ENCODE measurements around the gene CLCA1.

The CLCA1 gene, protein sequence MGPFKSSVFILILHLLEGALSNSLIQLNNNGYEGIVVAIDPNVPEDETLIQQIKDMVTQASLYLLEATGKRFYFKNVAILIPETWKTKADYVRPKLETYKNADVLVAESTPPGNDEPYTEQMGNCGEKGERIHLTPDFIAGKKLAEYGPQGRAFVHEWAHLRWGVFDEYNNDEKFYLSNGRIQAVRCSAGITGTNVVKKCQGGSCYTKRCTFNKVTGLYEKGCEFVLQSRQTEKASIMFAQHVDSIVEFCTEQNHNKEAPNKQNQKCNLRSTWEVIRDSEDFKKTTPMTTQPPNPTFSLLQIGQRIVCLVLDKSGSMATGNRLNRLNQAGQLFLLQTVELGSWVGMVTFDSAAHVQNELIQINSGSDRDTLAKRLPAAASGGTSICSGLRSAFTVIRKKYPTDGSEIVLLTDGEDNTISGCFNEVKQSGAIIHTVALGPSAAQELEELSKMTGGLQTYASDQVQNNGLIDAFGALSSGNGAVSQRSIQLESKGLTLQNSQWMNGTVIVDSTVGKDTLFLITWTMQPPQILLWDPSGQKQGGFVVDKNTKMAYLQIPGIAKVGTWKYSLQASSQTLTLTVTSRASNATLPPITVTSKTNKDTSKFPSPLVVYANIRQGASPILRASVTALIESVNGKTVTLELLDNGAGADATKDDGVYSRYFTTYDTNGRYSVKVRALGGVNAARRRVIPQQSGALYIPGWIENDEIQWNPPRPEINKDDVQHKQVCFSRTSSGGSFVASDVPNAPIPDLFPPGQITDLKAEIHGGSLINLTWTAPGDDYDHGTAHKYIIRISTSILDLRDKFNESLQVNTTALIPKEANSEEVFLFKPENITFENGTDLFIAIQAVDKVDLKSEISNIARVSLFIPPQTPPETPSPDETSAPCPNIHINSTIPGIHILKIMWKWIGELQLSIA

DNA sequence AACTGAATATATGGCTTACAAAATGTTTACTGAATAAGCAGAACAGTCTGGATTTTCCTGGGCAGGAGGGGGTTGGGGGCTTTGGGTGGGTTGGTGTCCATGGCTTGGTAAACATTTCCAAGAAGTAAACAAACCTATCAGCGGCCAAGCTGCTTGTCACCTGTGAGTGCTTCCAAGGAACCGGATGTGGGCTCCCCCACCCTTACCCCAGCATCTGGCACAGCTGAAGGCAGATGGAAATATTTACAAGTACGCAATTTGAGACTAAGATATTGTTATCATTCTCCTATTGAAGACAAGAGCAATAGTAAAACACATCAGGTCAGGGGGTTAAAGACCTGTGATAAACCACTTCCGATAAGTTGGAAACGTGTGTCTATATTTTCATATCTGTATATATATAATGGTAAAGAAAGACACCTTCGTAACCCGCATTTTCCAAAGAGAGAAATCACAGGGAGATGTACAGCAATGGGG lies at the start of gene CLCA1:
Gene CLCA1 (plus strand): TSS at position 427 of the 477 bp plus-strand sequence. CDS start 45 bp downstream, at position 472.
- Mint-ChIP-seq H3K9me3 (no peaks in the 10 kb centered on the region), H3K36me3 (ENCODE audit: low read depth) (no peaks in the 10 kb centered on the region), H3K4me3 (no peak within 1 kb of the TSS), H3K27me3 (peaks cover 6% of the 10 kb centered on the region), H3K4me1 (ENCODE audit: low read depth) (no peaks in the 10 kb centered on the region), H3K27ac (no peak within 1 kb of the TSS)

DNA sequence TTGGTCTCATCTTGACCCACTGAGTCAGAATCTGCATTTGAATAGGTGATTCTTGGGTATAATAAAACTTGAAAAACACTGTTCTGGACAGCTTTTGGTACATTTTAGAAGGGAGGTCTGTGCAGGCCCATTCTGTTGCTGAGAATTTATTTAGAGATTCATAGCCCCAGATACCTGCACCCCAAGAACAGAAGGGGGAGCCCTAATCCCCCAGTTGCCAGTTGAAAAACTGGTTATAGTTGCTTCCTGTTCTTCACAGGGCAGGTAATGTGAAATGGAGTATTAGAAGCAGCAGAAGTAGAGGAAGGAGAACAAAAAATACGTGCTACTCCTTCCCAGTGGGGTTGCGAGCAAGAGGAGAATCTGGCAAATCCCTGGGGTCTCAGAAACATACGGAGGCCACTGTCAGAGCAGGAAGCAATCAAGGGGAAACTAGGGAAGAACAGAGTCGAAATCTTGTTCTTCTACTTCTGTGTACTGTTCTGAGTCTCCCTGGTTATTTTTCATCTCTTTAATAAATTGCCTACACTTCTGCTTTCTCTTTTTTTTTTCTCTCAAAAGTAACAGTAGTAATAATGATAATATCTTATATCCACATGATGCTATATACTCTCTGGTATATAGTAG lies 49.3 kb upstream of the CLCA1 start:
- no peak overlapping the region for H3K4me3 Mint-ChIP-seq

DNA sequence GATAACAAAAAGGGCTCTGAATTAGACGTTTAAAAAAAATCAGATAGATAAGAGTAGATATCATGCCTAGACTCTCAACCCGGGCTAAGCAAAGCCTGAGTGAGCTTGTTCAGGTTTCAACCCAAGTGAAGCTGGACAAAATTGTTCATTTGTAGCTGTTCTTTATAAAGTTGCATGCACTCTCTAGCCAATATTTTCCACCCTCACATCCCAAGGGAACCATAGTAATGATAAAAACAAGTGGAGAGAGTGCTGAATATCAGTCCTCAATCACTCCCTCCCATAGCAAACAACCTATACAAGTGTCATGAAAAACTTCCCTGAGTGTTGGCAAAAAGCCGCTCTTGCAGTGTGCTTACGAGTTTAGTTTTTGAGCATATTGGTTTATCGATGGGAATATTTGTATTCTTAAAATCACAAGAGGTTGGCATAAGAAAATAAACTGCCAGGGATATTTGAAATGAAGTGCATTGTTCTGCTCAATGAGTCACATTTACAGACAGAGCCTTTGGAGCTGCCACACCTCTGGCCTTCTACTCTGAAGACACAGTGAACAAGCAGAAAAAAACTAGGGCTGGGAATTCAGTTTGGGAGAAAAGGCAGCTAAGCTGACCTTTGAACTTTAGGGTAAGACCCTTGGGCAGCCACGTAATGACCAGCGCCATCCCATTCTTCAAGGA lies 47.0 kb upstream of the CLCA1 start:
- Mint-ChIP-seq H3K4me3 (no peak overlapping the region), H3K4me1 (ENCODE audit: low read depth) (no peaks in the 10 kb centered on the region), H3K36me3 (ENCODE audit: low read depth) (no peaks in the 10 kb centered on the region), H3K27me3 (peaks cover 3% of the 10 kb centered on the region), H3K9me3 (no peaks in the 10 kb centered on the region), H3K27ac (no peak overlapping the region)

More for the DNA sequence above, 49.3 kb upstream of the CLCA1 start:
- Mint-ChIP-seq H3K27ac (no peak overlapping the region), H3K9me3 (no peaks in the 10 kb centered on the region), H3K4me1 (ENCODE audit: low read depth) (no peaks in the 10 kb centered on the region), H3K27me3 (no peaks in the 10 kb centered on the region), H3K36me3 (ENCODE audit: low read depth) (no peaks in the 10 kb centered on the region)

DNA sequence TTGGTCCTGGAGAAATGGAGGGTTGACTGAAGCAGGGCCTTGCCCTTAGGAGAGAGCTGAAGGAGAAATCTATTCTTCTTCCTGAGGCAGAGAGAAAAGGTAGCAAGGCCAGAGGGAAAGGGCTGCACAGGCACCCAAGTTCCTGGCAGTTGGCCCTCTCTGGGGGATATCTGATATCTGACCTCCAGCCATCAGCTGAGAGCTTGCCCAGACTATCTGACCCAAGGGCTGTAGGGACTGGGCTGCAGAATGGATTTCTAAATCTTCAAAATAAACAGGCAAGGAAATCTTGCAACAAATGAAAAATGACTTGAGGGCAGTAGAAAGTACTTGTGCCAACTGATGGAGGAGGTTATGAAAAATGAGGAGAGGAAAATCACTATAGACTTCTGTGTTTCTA lies 45.3 kb upstream of the CLCA1 start:
- Mint-ChIP-seq H3K4me1 (ENCODE audit: low read depth) (no peaks in the 10 kb centered on the region), H3K27ac (no peak overlapping the region), H3K27me3 (peaks cover 4% of the 10 kb centered on the region), H3K9me3 (no peaks in the 10 kb centered on the region), H3K4me3 (no peak overlapping the region), H3K36me3 (ENCODE audit: low read depth) (no peaks in the 10 kb centered on the region)

DNA sequence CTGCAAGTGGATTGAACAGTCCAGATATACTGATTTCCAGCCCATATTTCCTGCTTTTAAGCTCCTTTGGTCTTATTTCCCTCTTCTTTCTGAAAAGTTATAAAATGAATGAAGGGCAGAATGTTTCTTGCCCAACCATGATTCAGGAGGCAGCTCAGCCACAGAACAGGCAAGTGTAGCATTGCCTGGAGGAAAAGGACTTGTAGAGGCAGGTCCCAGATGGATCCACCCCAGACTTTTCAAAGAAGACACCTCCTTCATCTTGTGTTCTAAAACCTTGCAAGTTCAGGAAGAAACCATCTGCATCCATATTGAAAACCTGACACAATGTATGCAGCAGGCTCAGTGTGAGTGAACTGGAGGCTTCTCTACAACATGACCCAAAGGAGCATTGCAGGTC lies 44.9 kb upstream of the CLCA1 start, which contains the start of gene CLCA2:
Gene CLCA2 (plus strand): TSS at position 299 of the 400 bp plus-strand sequence. CDS start 77 bp downstream, at position 376.
- Mint-ChIP-seq H3K27me3 (peaks cover 4% of the 10 kb centered on the region), H3K4me1 (ENCODE audit: low read depth) (no peaks in the 10 kb centered on the region), H3K4me3 (no peak within 1 kb of the TSS), H3K27ac (no peak within 1 kb of the TSS), H3K9me3 (no peaks in the 10 kb centered on the region), H3K36me3 (ENCODE audit: low read depth) (no peaks in the 10 kb centered on the region)

DNA sequence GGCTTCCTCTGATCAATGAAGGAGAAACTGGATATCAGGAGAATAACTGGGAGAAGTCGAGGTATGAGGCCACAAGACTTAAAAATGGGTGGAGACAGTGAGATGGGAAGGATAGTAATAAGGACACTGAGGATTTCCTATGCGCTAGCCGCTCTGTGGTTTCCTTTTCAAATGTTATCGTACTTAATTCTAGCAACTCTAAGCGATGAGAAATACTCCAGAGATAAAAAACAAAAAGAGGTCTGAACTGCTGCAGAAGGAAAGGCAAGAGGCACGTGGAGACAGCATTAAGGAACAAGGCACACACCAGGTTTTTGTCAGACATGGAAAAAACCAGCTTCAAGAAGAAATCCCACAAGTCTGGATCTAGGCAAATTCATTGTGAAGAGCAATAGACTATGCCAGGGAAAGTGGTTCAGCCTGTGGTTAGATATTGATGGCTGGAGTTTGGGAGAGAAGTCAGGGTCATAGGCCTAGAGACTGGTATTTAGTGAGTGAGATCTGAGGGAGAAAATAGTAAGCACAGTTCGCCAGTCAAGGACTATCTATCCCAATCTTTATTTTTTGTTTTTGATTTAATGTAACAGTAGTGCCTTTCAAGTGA lies 39.5 kb upstream of the CLCA1 start:
- Mint-ChIP-seq H3K9me3 (no peaks in the 10 kb centered on the region), H3K4me3 (no peak overlapping the region), H3K4me1 (ENCODE audit: low read depth) (no peaks in the 10 kb centered on the region), H3K27me3 (peaks cover 8% of the 10 kb centered on the region), H3K27ac (no peak overlapping the region), H3K36me3 (ENCODE audit: low read depth) (no peaks in the 10 kb centered on the region)

DNA sequence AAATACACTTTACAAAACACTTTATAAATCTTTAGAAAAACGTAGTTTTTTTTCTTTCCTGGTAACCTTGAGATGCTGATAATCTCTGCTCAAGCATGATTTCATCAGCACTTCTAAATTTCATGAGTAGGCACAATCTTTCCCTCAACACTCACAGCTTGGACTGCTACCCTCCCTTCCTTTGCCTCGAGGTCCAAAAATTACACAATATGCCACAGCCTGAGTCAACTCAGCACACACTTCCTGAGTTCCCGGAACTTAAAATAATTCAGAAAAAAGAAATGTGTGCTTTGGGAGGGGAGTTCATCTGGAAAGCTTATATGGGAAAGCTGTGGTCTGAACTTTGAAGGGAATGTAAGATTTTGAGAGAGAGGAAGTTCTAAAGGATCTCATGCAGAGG lies 38.9 kb upstream of the CLCA1 start:
- H3K27me3 Mint-ChIP-seq: peaks cover 9% of the 10 kb centered on the region
- no peak overlapping the region for H3K27ac Mint-ChIP-seq
- H3K4me3 Mint-ChIP-seq: no peak overlapping the region

DNA sequence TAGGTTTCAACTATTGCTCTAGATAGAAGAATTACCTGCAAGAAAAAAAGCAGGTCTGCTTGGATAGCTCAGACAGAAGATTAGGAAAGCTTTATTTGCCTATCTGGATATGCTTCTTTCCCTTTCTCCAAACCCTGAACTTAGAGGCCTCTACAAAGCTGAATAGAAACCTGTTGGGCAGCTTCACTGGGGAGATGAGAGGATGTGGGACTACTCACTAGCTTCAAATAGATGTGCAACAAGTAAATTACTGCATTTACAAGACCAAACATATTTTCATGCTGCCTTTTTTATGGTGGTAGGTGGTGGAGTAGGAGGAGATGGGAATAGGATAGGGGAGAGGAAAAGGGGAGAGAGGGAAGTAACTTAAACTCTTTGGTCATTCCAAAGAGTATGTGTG lies 38.4 kb upstream of the CLCA1 start:
- Mint-ChIP-seq H3K27me3 (peaks cover 13% of the 10 kb centered on the region), H3K4me3 (no peak overlapping the region), H3K27ac (no peak overlapping the region), H3K36me3 (ENCODE audit: low read depth) (no peaks in the 10 kb centered on the region), H3K4me1 (ENCODE audit: low read depth) (no peaks in the 10 kb centered on the region), H3K9me3 (no peaks in the 10 kb centered on the region)

More for the DNA sequence above, 38.9 kb upstream of the CLCA1 start:
- Mint-ChIP-seq H3K4me1 (ENCODE audit: low read depth) (no peaks in the 10 kb centered on the region), H3K9me3 (no peaks in the 10 kb centered on the region), H3K36me3 (ENCODE audit: low read depth) (no peaks in the 10 kb centered on the region)

DNA sequence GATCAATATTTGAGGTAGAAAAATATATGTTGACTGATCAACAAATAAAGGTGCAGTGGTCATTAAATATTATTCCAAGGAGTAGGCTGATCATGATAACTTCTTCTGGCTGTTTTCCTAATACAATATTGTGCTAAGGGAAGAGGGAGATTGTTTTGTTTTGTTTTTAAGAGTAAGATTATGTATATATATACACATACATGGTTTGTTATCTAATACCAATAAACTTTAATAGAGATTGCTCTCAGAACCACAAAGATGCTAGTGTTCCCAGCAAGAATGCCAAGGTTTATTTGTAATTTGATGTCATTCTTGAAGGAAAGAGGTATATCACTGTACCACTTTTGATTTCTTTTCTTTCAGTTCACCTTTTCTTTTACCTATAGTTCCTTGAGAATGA lies 34.7 kb upstream of the CLCA1 start:
- no peak overlapping the region for H3K27ac Mint-ChIP-seq
- H3K9me3 Mint-ChIP-seq: no peaks in the 10 kb centered on the region
- H3K4me3 Mint-ChIP-seq: no peak overlapping the region
- no peaks in the 10 kb centered on the region for H3K36me3 Mint-ChIP-seq (ENCODE audit: low read depth)
- H3K4me1 Mint-ChIP-seq (ENCODE audit: low read depth): no peaks in the 10 kb centered on the region
- peaks cover 23% of the 10 kb centered on the region for H3K27me3 Mint-ChIP-seq

DNA sequence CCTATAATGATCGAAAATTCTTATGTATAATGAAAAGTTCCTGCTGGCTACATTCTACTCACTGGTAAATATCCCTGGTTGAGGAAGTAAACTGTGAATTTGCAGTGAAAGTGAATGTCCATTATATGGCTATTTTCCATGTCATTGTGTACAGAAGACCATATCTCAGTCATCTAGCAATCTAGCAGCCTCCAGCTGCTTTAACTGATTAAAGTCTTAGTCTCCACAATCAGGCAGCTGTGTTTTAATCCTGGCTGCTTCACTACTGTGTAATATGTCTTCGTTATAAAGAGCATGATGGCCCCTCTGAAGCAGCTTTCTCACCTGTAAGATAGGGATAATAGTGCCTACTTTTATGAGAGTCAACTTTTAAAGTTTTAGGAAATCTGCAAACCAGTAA lies 33.4 kb upstream of the CLCA1 start:
- Mint-ChIP-seq H3K4me1 (ENCODE audit: low read depth) (no peaks in the 10 kb centered on the region), H3K9me3 (no peaks in the 10 kb centered on the region), H3K27me3 (peaks cover 23% of the 10 kb centered on the region), H3K4me3 (no peak overlapping the region), H3K36me3 (ENCODE audit: low read depth) (no peaks in the 10 kb centered on the region), H3K27ac (no peak overlapping the region)

DNA sequence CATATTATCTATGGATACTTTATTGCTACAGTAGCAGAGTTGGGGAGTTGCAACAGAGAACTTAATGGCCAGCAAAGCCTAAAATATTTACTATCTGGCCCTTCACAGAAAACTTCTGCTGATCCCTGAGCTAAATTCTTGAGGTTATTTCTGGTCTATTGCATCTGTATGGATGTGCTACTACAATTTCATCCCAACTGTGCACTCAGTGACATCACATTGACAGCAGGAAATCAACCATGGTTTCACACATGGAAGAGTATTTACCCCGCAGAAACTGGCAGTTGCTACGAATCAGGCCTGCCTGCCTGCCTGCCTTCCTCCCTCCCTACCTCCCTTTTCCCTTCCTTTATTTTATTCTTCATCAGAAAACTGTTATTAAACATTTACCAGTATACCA lies 32.7 kb upstream of the CLCA1 start:
- Mint-ChIP-seq H3K27ac (no peak overlapping the region), H3K27me3 (peaks cover 23% of the 10 kb centered on the region), H3K4me3 (no peak overlapping the region), H3K36me3 (ENCODE audit: low read depth) (no peaks in the 10 kb centered on the region), H3K4me1 (ENCODE audit: low read depth) (no peaks in the 10 kb centered on the region), H3K9me3 (no peaks in the 10 kb centered on the region)

DNA sequence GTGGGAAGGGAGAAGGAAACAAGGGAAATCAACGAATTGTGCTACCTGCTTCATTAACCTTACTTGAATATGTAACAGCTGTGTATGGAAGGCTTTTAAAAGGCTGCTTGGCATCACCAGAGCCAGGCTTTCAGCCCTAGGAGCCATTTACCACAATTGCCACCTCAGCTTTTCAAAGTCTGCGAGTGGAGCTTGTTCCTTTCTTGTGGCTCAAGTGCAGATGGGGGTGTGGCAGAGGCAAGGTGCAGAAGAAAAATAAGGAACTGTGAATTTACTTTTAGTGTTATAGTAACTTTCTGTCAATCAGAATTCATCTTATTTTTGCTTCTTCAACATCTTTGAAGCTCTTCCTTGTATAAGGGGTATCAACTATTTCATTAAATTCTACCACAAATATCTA lies 27.1 kb upstream of the CLCA1 start:
- no peaks in the 10 kb centered on the region for H3K9me3 Mint-ChIP-seq
- no peak overlapping the region for H3K27ac Mint-ChIP-seq
- no peaks in the 10 kb centered on the region for H3K36me3 Mint-ChIP-seq (ENCODE audit: low read depth)
- peaks cover 9% of the 10 kb centered on the region for H3K4me1 Mint-ChIP-seq (ENCODE audit: low read depth)
- peaks cover 15% of the 10 kb centered on the region for H3K27me3 Mint-ChIP-seq
- H3K4me3 Mint-ChIP-seq: no peak overlapping the region

DNA sequence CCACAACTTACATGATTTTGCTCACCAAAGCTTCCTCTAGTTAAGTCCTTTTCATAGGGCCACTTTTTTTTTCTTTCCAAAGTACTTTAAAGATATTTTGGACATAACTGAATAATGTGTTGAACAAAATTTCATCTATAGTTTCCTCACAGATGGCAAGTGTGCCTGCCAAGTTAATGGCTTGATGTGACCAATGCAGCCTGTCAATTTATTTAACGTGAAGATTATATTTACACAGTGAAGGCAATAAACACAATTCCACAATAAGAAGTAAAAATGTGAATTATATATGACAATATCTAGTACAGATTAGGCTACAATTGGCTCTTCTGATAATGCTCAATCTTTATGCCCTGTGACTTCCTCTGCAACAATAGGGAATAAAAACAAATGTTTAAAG lies 26.7 kb upstream of the CLCA1 start:
- no peak overlapping the region for H3K4me3 Mint-ChIP-seq
- no peaks in the 10 kb centered on the region for H3K9me3 Mint-ChIP-seq
- H3K4me1 Mint-ChIP-seq (ENCODE audit: low read depth): peaks cover 9% of the 10 kb centered on the region
- H3K27ac Mint-ChIP-seq: no peak overlapping the region
- H3K27me3 Mint-ChIP-seq: peaks cover 15% of the 10 kb centered on the region
- H3K36me3 Mint-ChIP-seq (ENCODE audit: low read depth): no peaks in the 10 kb centered on the region

DNA sequence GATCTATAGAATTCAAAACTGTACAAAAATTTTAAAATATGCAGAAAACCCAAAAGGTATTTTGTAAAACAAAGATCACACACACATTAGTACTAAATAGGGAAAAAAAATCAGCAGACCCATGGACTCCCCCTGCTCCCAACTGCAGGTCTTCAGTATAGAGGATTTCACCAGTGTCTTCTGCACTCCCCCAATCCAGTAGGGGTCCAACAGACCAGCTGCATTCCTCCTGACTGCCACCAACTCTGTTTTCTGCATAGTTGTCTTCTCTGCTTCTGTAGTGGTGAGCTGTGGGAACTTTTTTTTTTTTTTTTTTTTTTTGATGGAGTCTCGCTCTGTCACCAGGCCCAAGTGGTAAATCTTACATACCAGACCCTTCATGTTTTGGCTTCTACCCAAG lies 22.8 kb upstream of the CLCA1 start:
- H3K36me3 Mint-ChIP-seq (ENCODE audit: low read depth): no peaks in the 10 kb centered on the region
- H3K27me3 Mint-ChIP-seq: no peaks in the 10 kb centered on the region
- no peak overlapping the region for H3K4me3 Mint-ChIP-seq
- H3K27ac Mint-ChIP-seq: no peak overlapping the region
- H3K4me1 Mint-ChIP-seq (ENCODE audit: low read depth): peaks cover 9% of the 10 kb centered on the region
- no peaks in the 10 kb centered on the region for H3K9me3 Mint-ChIP-seq

Data from stimulated activated naive CD8-positive, alpha-beta T cell treated with anti-CD3 and anti-CD28 coated beads, Interleukin-15, Interleukin-2, amounts not matched to agents 100 ng/mL and 50 ng/mL, for 24 hours (primary cell).